ENCODE data around the gene PLEKHJ1. TPM values are rescaled to one million over a fixed set of nuclear protein-coding genes. Genes with fewer than 3 reads are reported as not detected.

The PLEKHJ1 gene
- total RNA-seq, 2 donors from 2014 or later, result 67.4 to 92.7 TPM

DNA sequence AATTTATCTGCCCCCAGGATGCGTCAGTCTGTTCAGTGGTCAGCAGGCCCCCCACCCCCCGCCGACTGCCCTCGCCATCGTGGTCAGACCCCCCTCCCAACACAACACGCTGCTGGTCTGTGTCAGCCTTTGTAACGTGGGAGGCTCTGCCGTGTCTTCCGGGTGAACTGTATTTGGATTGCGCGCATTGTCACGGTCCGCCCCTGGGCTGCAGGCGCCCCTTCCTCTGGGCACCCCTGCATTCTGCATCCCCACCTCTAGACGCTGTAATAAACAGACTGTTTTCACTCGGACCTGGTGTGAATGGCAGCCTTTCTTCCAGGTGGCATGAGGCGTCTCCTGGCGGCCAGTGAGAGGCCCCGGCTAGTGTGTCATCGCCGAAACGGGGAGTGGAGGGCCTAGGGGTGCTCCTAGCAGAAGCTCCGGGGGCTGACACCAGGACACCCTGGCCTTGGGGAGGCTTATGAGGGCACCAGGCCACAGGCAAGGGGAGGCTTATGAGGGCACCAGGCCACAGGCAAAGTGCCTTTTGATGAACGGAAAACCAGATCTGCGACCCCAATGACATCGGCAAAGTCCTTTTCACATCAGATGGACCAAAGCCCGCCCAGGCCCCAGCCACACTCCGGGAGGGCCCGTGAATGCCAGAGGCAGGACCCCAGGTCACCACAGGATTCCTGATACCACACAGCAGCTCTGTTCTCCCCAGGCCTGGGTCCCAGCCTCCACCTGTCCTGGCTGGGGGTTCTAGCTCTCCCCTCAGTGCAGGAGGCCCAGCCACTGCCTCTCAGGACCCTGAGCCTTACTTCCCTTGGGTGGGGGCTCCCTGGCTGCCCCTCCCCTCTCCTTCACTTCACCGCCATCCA is 3.6 kb downstream of the PLEKHJ1 start:
- no peaks in the 10 kb centered on the region for H3K9me3 Mint-ChIP-seq
- H3K4me3 Mint-ChIP-seq, result no peak overlapping the region
- H3K36me3 Mint-ChIP-seq (ENCODE audit: insufficient read depth in 2 of 2), result peaks cover 5 to 10% of the 10 kb centered on the region in 2 donors
- no peak overlapping the region for H3K27ac Mint-ChIP-seq
- no peak for DNase-seq
- ATAC-seq (replicated peaks in 1 of 2), result no peak
- no peaks in the 10 kb centered on the region for H3K27me3 Mint-ChIP-seq (ENCODE audit: low read depth)
- H3K4me1 Mint-ChIP-seq (ENCODE audit: low read depth), result peaks cover 18% of the 10 kb centered on the region

DNA sequence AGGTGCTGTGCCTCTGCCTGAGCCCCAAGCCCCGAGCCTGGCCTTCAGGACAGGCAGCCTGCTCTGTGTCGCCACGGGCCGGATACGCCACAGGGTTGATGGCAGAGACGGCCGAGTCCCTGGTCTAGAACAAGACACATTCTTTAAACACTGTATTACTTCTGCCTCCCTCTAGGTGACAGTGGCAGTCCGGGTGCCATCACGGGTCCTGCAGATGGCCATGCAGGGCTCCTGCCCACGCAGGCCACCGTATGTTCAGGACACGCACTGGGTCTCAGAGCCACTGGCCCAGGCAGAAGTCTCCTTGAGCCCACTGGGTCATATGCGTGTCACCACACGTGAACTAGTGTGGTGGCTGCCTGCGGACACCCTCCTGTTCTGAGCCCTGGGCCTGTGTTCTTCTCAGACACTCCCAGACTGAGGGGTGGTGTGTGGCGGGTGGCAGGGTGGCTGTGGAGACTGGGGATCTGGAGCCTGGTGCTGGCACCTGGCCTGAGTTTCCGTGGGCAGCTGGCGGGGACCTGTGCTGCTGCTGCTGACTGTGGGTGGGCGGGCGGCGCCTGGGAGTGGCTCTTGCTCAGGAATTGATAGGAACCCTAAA is 4.4 kb downstream of the PLEKHJ1 start:
- Mint-ChIP-seq H3K36me3 (ENCODE audit: insufficient read depth in 2 of 2) (peaks cover 6 to 11% of the 10 kb centered on the region in 2 donors), H3K27ac (no peak overlapping the region)
- DNase-seq, result no peak

GRCh38 chr19:2230807-2231533 is 5.2 kb downstream of the PLEKHJ1 start:
- ATAC-seq (replicated peaks in 1 of 2), result no peak

More for the DNA sequence above, 4.4 kb downstream of the PLEKHJ1 start:
- no peak for ATAC-seq (replicated peaks in 1 of 2)
- Mint-ChIP-seq H3K27me3 (ENCODE audit: low read depth) (no peaks in the 10 kb centered on the region), H3K9me3 (no peaks in the 10 kb centered on the region), H3K4me3 (no peak overlapping the region), H3K4me1 (ENCODE audit: low read depth) (peaks cover 17% of the 10 kb centered on the region)

GRCh38 chr19:2230033-2230531 is 6.0 kb downstream of the PLEKHJ1 start:
- DNase-seq (no peak), ATAC-seq (replicated peaks in 1 of 2) (no peak)
- Mint-ChIP-seq H3K36me3 (ENCODE audit: insufficient read depth in 2 of 2) (peaks cover 6 to 7% of the 10 kb centered on the region in 2 donors), H3K27me3 (ENCODE audit: low read depth) (no peaks in the 10 kb centered on the region), H3K9me3 (no peaks in the 10 kb centered on the region), H3K4me1 (ENCODE audit: low read depth) (peaks cover 13% of the 10 kb centered on the region), H3K27ac (peak overlapping the region; percentile 85), H3K4me3 (no peak overlapping the region)

More at GRCh38 chr19:2230807-2231533, 5.2 kb downstream of the PLEKHJ1 start:
- no peaks in the 10 kb centered on the region for H3K9me3 Mint-ChIP-seq
- DNase-seq, result no peak
- peaks cover 17% of the 10 kb centered on the region for H3K4me1 Mint-ChIP-seq (ENCODE audit: low read depth)
- no peak overlapping the region for H3K4me3 Mint-ChIP-seq
- H3K27me3 Mint-ChIP-seq (ENCODE audit: low read depth), result no peaks in the 10 kb centered on the region
- peaks cover 5 to 8% of the 10 kb centered on the region in 2 donors for H3K36me3 Mint-ChIP-seq (ENCODE audit: insufficient read depth in 2 of 2)
- peak overlapping the region; percentile 85 for H3K27ac Mint-ChIP-seq

GRCh38 chr19:2229103-2230032 is 6.8 kb downstream of the PLEKHJ1 start:
- peaks cover 6 to 10% of the 10 kb centered on the region in 2 donors for H3K36me3 Mint-ChIP-seq (ENCODE audit: insufficient read depth in 2 of 2)
- no peaks in the 10 kb centered on the region for H3K9me3 Mint-ChIP-seq
- H3K4me3 Mint-ChIP-seq, result no peak overlapping the region
- DNase-seq, result no peak
- ATAC-seq (replicated peaks in 1 of 2), result no peak
- H3K27me3 Mint-ChIP-seq (ENCODE audit: low read depth), result no peaks in the 10 kb centered on the region
- H3K27ac Mint-ChIP-seq, result no peak overlapping the region
- peaks cover 6% of the 10 kb centered on the region for H3K4me1 Mint-ChIP-seq (ENCODE audit: low read depth)

DNA sequence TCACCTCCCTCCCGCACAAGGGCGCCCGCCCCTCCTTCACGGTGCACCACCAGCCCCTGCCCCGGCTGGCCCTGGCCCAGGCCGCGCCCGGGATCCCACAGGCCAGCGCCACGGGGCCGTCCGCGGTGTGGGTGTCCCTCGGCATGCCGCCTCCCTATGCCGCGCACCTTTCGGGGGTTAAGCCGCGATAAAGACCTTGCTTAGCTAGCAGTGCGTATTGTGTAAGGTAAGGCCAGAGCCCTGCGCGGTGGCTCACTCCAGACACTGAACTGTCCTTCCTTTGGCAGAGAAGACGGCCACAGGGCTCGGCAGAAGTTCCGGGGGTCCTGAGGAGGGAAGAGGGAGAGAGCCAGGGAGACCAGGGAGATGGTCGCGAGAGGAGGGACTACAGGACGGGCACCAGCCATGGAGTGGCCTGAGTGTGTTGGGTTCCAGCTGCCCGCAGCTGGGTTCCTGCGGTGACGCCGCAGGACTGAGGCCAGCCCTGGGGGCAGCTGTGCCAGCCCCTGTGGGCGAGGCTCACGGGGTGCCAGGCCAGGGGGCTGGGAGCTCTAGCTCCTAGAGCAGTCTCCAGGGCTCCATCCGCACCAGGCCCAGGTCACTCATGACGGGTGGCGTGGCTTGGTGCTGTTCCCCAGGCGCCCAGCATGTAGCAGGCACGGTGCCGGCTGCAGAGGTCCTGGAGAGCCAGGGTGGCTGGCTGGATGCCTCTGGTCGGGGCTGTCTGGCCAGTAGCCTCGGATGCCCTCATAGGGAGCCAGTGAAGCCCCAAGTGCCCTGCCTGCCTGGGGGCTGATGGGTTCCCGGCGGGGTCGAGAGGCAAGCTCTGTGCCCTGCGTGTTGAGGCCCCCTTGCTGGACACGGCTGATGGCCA is 7.7 kb downstream of the PLEKHJ1 start:
- H3K27ac Mint-ChIP-seq, result peak overlapping the region; percentile 44
- no peak overlapping the region for H3K4me3 Mint-ChIP-seq
- DNase-seq (no peak), ATAC-seq (replicated peaks in 1 of 2) (no peak)
- H3K36me3 Mint-ChIP-seq (ENCODE audit: insufficient read depth in 2 of 2), result peaks cover 3 to 14% of the 10 kb centered on the region in 2 donors
- H3K27me3 Mint-ChIP-seq (ENCODE audit: low read depth), result no peaks in the 10 kb centered on the region
- H3K4me1 Mint-ChIP-seq (ENCODE audit: low read depth), result peaks cover 5% of the 10 kb centered on the region
- H3K9me3 Mint-ChIP-seq, result no peaks in the 10 kb centered on the region

DNA sequence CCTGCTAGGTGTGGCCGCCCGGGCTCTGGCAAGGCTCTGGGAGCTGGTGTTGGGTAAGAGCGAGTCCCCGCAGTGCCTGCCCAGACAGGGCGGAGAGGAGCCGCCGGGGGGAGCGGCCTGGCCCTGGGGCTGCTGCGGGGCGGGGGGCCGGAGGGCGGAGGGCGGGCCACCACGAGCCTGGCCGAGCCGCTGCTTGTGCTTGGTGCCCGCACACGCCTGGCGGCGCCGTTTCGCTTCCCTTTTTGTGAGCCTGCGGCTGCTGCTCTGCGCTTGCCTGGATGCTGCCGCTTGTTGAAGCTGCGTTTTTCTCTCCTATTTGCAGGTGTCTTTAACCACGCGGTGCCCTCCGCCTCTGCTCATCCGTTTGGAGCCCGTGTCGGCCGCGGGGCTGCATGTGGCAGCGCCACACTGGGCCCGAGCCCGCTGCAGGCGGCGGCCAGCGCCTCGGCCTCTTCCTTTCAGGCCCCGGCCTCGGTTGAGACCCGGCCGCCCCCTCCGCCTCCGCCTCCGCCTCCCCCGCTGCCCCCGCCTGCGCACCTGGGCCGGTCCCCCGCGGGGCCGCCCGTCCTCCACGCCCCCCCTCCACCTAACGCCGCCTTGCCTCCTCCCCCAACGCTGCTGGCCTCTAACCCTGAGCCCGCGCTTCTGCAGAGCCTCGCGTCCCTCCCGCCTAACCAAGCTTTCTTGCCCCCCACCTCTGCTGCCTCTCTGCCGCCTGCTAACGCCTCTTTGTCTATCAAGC is 8.5 kb downstream of the PLEKHJ1 start:
- Mint-ChIP-seq H3K27ac (no peak overlapping the region), H3K9me3 (no peaks in the 10 kb centered on the region), H3K36me3 (ENCODE audit: insufficient read depth in 2 of 2) (peaks cover 3 to 14% of the 10 kb centered on the region in 2 donors), H3K4me1 (ENCODE audit: low read depth) (peaks cover 5% of the 10 kb centered on the region), H3K4me3 (no peak overlapping the region), H3K27me3 (ENCODE audit: low read depth) (no peaks in the 10 kb centered on the region)
- DNase-seq (no peak), ATAC-seq (replicated peaks in 1 of 2) (no peak)

- no peak for ATAC-seq (replicated peaks in 1 of 2)
- no peak overlapping the region for H3K4me3 Mint-ChIP-seq
- H3K27ac Mint-ChIP-seq, result no peak overlapping the region
- H3K27me3 Mint-ChIP-seq (ENCODE audit: low read depth), result no peaks in the 10 kb centered on the region
- peaks cover 5% of the 10 kb centered on the region for H3K4me1 Mint-ChIP-seq (ENCODE audit: low read depth)
- peaks cover 3 to 16% of the 10 kb centered on the region in 2 donors for H3K36me3 Mint-ChIP-seq (ENCODE audit: insufficient read depth in 2 of 2)
- no peaks in the 10 kb centered on the region for H3K9me3 Mint-ChIP-seq
- DNase-seq, result no peak
These were observed 9.2 kb downstream of the PLEKHJ1 start for GRCh38 chr19:2226840-2227360.

GRCh38 chr19:2226051-2226839 is 9.9 kb downstream of the PLEKHJ1 start:
- Mint-ChIP-seq H3K9me3 (no peaks in the 10 kb centered on the region), H3K27ac (no peak overlapping the region)

DNA sequence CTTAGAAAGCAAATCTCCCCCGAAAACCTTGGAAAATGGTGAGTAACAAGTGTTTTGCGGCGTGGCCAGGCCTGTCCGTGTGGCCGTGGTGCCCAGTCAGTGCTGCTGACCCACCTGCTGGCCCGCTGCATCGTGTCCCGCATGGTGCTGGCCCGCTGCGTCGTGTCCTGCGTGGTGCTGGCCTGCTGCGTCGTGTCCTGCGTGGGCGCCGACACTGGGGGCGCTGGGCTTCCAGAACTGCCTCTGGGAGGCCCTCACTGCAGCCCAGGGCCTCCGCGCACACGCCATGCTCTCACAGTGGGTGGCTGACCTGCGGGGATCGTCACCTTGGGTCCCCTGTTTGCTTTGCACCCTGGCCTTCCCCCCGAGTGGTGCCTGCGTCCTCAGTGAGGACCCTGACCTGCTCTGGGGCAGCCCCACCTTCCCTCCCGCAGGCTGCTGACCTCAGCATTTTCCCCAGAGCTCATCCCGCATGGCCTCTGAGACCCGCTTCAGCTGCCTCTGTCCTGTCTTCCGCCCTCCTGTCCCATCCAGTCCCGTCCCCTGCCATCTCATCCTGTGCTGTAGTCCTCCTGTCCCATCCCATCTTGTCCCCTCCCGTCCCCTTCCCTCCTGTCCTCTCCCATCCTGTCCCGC is 10.6 kb downstream of the PLEKHJ1 start:
- Mint-ChIP-seq H3K27me3 (ENCODE audit: low read depth) (no peaks in the 10 kb centered on the region), H3K4me1 (ENCODE audit: low read depth) (peaks cover 5% of the 10 kb centered on the region), H3K36me3 (ENCODE audit: insufficient read depth in 2 of 2) (peaks cover 3 to 16% of the 10 kb centered on the region in 2 donors), H3K27ac (no peak overlapping the region), H3K4me3 (no peak overlapping the region), H3K9me3 (no peaks in the 10 kb centered on the region)
- no peak for DNase-seq
- no peak for ATAC-seq (replicated peaks in 1 of 2)

More at GRCh38 chr19:2226051-2226839, 9.9 kb downstream of the PLEKHJ1 start:
- Mint-ChIP-seq H3K4me3 (no peak overlapping the region), H3K27me3 (ENCODE audit: low read depth) (no peaks in the 10 kb centered on the region), H3K36me3 (ENCODE audit: insufficient read depth in 2 of 2) (peaks cover 3 to 16% of the 10 kb centered on the region in 2 donors), H3K4me1 (ENCODE audit: low read depth) (peaks cover 5% of the 10 kb centered on the region)
- DNase-seq (no peak), ATAC-seq (replicated peaks in 1 of 2) (no peak)

Data from activated T-cell treated with anti-CD3 and anti-CD28 coated beads, Interleukin-2, amount 50 U/mL, for 72 hours (primary cell).